Measurements from ENCODE around the gene SERPINA3. TPM values are rescaled to one million over a fixed set of nuclear protein-coding genes. Genes with fewer than 3 reads are reported as not detected.
A peak's percentile ranks its signal among the peaks of the same experiment; 100 is the strongest.

Gene SERPINA3
- total and polyA plus RNA-seq, 9 donors: 49.6 to 291 (median 224) TPM

DNA sequence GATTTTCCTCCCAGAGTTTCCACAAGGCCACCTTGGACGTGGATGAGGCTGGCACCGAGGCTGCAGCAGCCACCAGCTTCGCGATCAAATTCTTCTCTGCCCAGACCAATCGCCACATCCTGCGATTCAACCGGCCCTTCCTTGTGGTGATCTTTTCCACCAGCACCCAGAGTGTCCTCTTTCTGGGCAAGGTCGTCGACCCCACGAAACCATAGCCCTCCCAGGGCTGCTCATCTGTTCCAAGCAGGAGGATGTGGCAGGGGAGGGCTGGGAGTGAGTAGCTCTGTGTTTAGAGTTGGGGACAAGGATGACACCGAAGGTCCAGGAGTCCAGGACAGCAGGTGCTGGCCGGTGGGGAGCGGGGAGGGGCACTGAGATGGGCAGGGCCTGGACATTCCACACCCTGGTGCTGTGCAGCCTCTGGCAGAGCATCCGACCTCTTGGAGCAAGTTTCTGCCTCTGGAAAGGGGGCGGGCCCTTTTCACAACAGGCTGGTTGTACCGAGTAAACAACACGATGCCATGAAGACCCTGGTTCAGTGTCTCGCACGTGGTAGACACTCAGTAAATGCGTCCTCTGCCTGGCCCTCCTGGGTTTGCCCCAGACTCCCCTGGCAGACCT is 42.7 kb upstream of the SERPINA3 start:
- WGBS, 3 donors: 84 to 90% (median 87%) methylated on average over 20 of the region's 20 CpGs
- TF ChIP-seq POLR2A (IDR thresholded peaks at IDR 0.05): no peak
- TF ChIP-seq EP300 (IDR thresholded peaks at IDR 0.05): no peak
- TF ChIP-seq, protein P1, sequence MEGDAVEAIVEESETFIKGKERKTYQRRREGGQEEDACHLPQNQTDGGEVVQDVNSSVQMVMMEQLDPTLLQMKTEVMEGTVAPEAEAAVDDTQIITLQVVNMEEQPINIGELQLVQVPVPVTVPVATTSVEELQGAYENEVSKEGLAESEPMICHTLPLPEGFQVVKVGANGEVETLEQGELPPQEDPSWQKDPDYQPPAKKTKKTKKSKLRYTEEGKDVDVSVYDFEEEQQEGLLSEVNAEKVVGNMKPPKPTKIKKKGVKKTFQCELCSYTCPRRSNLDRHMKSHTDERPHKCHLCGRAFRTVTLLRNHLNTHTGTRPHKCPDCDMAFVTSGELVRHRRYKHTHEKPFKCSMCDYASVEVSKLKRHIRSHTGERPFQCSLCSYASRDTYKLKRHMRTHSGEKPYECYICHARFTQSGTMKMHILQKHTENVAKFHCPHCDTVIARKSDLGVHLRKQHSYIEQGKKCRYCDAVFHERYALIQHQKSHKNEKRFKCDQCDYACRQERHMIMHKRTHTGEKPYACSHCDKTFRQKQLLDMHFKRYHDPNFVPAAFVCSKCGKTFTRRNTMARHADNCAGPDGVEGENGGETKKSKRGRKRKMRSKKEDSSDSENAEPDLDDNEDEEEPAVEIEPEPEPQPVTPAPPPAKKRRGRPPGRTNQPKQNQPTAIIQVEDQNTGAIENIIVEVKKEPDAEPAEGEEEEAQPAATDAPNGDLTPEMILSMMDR (IDR thresholded peaks at IDR 0.05): no peak
- Histone ChIP-seq H3K27ac (no peak overlapping the region), H3K4me3 (no peak overlapping the region), H3K9me3 (no peaks in the 10 kb centered on the region), H3K27me3 (no peaks in the 10 kb centered on the region), H3K4me1 (ENCODE audit: insufficient read depth) (no peaks in the 10 kb centered on the region), H3K36me3 (no peaks in the 10 kb centered on the region)
- intact Hi-C loops (cut with DNase I): no loop called here
- no peak for DNase-seq

DNA sequence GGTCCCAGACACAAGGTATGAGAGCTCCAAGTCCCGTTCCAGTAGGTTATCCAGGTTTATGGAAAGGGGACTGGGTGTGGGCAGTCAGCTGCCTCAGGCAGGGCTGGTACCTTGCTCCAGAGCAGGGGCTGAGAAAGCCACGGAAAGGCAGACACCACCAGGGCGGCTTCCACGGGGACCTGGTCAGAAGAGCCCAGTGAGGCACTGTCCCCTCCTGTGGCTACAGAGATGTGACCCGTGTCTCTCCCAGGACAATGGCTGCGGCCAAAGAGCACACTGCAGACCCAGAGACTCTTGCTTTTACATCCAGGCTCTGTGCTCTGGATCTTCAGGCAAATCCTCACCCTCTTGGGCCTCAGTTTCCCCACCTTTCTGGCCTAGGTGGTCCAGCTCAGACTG is 42.2 kb upstream of the SERPINA3 start:
- Histone ChIP-seq H3K27ac (no peak overlapping the region), H3K36me3 (no peaks in the 10 kb centered on the region), H3K27me3 (no peaks in the 10 kb centered on the region), H3K4me1 (ENCODE audit: insufficient read depth) (no peaks in the 10 kb centered on the region), H3K4me3 (no peak overlapping the region), H3K9me3 (no peaks in the 10 kb centered on the region)
- intact Hi-C loops (cut with DNase I): no loop called here
- 93 to 100% (median 93%) methylated on average over 6 of the region's 6 CpGs for WGBS, 3 donors
- TF ChIP-seq EP300 (IDR thresholded peaks at IDR 0.05) (no peak), POLR2A (IDR thresholded peaks at IDR 0.05) (no peak)
- TF ChIP-seq, protein P1 (IDR thresholded peaks at IDR 0.05): no peak
- peak in 1 of 5 donors; percentile 11 for DNase-seq

DNA sequence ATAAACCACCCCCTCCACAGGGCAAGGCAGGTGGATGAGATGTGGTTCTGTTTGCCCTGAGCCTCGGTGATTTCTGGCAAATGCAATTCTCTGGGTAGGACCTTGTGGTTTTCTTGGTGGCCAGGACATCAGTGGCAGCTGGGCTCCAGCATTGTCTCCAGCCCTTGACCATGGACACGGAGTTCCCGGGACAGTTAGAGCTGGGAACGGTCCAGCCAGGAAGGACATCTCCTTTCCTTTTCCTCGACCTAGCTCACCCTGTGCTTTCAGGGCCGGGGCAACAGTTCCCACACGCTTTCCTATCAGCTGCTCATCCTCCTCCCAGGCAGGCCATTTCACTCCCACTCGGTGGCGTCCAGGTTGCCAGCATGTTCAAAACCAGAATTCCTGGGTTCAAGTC is 41.8 kb upstream of the SERPINA3 start:
- Histone ChIP-seq H3K9me3 (no peaks in the 10 kb centered on the region), H3K4me3 (no peak overlapping the region), H3K27ac (no peak overlapping the region), H3K36me3 (no peaks in the 10 kb centered on the region), H3K4me1 (ENCODE audit: insufficient read depth) (no peaks in the 10 kb centered on the region), H3K27me3 (no peaks in the 10 kb centered on the region)
- TF ChIP-seq, protein P1 (IDR thresholded peaks at IDR 0.05): no peak
- TF ChIP-seq POLR2A (IDR thresholded peaks at IDR 0.05) (no peak), EP300 (IDR thresholded peaks at IDR 0.05) (no peak)
- WGBS, 3 donors: 63 to 69% (median 65%) methylated on average over 9 of the region's 9 CpGs
- peak in 1 of 5 donors; percentile 20 for DNase-seq
- intact Hi-C loops (cut with DNase I): no loop called here

DNA sequence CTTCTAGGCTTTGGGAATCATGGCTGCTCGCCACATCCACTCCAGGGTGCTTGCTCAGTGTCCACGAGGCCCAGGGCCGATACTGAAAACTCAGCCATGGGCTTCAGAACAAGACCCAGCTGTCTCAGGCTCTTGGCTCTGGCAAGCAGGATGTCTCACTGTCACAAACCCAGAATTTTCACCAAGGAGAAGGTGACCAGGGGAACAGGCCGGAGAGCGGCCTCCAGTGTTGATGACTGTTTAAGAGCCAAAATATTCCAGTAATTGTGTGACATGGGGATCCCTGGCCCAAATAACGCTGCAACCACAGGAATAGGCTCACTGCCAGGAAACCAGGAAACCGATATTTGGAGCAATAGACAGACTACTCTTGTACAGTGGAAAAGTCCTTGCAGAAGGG is 40.8 kb upstream of the SERPINA3 start:
- 45 to 51% (median 48%) methylated on average over 7 of the region's 7 CpGs for WGBS, 3 donors
- H3K36me3 ChIP-seq: no peaks in the 10 kb centered on the region
- H3K27me3 ChIP-seq: no peaks in the 10 kb centered on the region
- no peaks in the 10 kb centered on the region for H3K9me3 ChIP-seq
- no peak overlapping the region for H3K4me3 ChIP-seq
- peak in 1 of 5 donors; percentile 24 for DNase-seq
- intact Hi-C loops (cut with DNase I): no loop called here
- H3K27ac ChIP-seq: peak overlapping the region in 1 of 2 donors; percentile 44
- H3K4me1 ChIP-seq (ENCODE audit: insufficient read depth): no peaks in the 10 kb centered on the region
- TF ChIP-seq, protein P1 (IDR thresholded peaks at IDR 0.05): no peak
- TF ChIP-seq POLR2A (IDR thresholded peaks at IDR 0.05): no peak
- TF ChIP-seq EP300 (IDR thresholded peaks at IDR 0.05): no peak

Measured in ovary (tissue), 9 donors.